ENCODE data around the gene BRF1. TPM values are rescaled to one million over a fixed set of nuclear protein-coding genes. Genes with fewer than 3 reads are reported as not detected.

Gene BRF1
- total RNA-seq, 1 donor: 28.8 TPM

DNA sequence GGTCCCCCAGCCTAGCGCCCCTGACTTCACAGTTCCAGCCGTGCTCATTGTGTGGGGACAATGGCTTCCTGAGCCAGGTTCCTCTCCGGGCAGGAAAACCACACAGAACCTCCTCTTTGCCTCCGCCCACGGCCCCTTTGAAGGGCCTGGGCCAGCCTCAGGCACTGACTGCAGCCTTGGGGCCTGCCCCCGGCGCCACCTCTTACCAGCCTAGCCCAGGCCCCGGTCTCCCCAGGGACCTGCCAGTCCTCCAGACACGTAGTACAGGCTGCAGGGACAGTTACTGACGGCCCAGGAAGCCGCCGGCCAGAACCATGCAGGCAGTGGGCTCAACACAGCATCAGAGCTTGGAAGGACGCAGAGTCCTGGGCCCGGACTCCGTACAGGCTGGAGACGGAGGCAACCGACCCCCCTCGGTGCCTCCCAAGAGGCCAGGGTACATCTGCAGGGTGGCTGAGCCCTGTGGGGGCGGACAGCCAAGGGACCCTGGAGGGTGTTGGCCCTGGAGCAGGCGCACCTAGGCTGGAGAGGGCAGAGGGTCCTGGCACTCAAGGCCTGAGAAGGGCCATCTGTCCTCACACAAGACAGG, 98.8 kb downstream of the BRF1 start:
- TF ChIP-seq, protein P1, sequence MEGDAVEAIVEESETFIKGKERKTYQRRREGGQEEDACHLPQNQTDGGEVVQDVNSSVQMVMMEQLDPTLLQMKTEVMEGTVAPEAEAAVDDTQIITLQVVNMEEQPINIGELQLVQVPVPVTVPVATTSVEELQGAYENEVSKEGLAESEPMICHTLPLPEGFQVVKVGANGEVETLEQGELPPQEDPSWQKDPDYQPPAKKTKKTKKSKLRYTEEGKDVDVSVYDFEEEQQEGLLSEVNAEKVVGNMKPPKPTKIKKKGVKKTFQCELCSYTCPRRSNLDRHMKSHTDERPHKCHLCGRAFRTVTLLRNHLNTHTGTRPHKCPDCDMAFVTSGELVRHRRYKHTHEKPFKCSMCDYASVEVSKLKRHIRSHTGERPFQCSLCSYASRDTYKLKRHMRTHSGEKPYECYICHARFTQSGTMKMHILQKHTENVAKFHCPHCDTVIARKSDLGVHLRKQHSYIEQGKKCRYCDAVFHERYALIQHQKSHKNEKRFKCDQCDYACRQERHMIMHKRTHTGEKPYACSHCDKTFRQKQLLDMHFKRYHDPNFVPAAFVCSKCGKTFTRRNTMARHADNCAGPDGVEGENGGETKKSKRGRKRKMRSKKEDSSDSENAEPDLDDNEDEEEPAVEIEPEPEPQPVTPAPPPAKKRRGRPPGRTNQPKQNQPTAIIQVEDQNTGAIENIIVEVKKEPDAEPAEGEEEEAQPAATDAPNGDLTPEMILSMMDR (IDR thresholded peaks at IDR 0.05; ENCODE audit: insufficient read depth, low read length): no peak
- DNase-seq (ENCODE audit: low read depth): no peak
- H3K4me3 ChIP-seq (ENCODE audit: low read depth, low read length): no peak overlapping the region

DNA sequence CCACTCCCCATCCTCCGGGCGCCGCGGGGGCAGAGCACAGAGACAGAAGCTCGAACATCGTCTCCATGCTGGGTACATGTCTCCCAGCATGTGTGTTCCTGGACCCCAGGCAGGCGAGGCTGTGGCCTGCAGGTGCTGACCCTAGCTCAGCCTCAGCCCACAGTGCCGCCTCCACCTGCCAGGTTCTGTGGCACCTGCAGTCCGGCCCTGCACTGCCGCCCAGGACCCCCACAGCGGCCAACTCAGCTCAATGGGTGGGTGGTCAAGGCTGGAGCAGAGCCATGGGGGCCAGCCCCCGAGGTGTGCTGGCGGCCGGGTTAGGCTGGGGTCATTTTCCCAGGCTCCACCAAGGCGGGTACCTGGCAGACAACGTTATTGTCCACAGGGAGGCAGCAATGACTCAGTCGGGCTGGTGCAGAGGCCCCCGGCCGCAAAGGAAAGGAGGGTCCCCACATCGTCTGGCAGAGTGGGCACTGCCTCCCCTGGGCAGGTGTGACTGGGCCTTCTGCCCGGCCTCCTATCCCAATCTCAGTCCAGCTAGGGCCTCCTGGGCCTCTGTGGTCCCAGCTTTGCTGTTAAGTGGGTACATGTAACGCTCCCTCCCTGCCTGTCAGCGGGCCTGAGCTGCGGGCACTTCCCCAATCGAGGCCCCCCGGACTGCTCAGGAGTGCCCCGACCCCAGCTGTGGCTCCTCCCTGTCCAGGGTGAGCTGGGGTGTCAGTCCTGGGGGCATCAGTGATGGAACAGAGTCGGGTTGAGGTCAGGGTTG, 99.5 kb downstream of the BRF1 start:
- TF ChIP-seq, protein P1 (IDR thresholded peaks at IDR 0.05; ENCODE audit: insufficient read depth, low read length): no peak

DNA sequence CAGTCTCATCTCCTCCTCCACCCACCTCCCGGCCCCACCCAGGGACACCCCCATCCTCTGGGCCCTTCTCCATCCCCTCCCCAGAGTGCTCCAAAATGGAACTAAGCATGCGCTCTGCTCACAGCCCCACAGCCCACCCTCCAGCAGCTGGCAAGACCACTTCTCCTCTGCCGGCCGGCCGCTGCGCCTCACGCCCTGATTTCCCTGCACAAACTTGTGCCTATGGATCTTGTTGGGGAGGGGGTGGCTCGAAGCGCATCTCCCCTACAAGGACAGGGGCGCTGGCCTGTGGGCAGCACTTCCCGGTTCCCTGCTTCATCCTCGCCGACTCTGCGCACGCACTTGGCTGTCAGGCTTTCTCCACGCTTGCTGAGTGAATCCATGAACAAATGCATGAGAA, 100.2 kb downstream of the BRF1 start:
- H3K4me3 ChIP-seq (ENCODE audit: low read depth, low read length): no peak overlapping the region
- TF ChIP-seq, protein P1 (IDR thresholded peaks at IDR 0.05; ENCODE audit: insufficient read depth, low read length): no peak
- DNase-seq (ENCODE audit: low read depth): no peak

More for the DNA sequence above, 99.5 kb downstream of the BRF1 start:
- no peak for DNase-seq (ENCODE audit: low read depth)
- H3K4me3 ChIP-seq (ENCODE audit: low read depth, low read length): no peak overlapping the region

DNA sequence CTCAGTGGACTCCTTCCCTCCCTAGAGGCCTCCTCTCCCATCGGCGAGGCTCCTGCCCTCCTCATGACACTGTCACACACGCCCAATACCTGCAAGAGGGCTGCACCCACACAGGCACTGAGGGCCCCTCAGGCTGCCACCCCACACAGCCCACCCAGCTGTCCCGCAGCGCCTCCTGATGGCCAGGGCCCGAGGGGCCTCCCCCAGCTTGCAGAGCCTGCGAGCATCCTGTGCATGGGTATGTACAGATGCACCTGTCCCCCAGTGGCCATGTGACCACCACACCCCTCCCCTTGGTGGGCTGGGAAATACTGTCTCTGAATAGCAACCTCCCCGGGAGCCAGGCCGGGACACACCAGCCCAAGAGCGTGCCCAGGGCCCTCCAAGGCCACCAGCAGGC, 100.7 kb downstream of the BRF1 start:
- TF ChIP-seq, protein P1 (IDR thresholded peaks at IDR 0.05; ENCODE audit: insufficient read depth, low read length): no peak
- DNase-seq (ENCODE audit: low read depth): no peak

DNA sequence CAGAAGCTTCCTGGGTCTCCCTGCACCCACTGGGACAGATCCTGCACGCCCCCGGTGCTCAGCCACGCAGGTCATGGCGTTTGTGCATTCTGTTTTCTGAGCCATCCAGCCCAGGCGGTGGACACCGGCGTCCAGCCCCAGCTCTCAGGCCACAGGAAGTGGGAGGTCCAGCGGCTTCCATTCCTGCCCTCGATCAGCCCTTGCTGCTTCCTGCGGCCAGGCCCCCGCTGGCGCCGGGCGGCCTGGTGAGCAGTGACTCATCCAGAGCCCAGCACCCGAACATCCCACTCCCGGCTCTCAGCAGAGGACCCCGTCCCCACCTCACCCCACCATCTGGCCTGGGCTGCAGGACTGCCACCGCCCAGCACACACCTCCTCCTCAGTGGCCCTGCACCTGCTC, 101.7 kb downstream of the BRF1 start:
- TF ChIP-seq, protein P1 (IDR thresholded peaks at IDR 0.05; ENCODE audit: insufficient read depth, low read length): no peak
- no peak overlapping the region for H3K4me3 ChIP-seq (ENCODE audit: low read depth, low read length)
- no peak for DNase-seq (ENCODE audit: low read depth)

More for the DNA sequence above, 100.7 kb downstream of the BRF1 start:
- H3K4me3 ChIP-seq (ENCODE audit: low read depth, low read length): no peak overlapping the region

DNA sequence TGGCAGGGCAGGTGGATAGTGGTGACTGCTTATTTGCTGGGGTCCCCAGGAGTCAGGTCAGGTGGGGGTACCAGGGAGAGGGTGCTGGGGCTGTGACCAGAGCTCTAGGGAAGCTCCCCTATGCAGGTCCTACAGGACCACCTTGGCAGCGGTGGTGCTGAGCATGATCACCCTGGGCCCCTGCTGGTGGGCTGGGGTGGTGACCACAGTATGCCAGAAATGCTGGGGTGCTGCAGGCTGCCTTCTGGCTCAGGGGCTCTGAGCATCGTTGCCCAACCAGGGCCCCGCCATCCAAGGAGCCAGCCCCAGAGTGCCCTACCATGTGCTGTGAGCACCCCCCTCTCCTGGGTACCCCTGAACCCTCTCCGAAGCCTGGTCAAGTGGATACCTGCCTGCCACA, 102.2 kb downstream of the BRF1 start:
- TF ChIP-seq, protein P1 (IDR thresholded peaks at IDR 0.05; ENCODE audit: insufficient read depth, low read length): peak; percentile 20
- no peak overlapping the region for H3K4me3 ChIP-seq (ENCODE audit: low read depth, low read length)
- no peak for DNase-seq (ENCODE audit: low read depth)
